OCI-LY1 (cell line): ENCODE data around the gene ACTR3.
"Not testable (repeated sequence)": the region's sequence is repeated elsewhere in the genome, so short reads cannot be mapped to it uniquely, and the experiment has no call there.

ENCODE experiments used
- H2AFZ ChIP-seq: fragments of 200-600 bp; sonication (generic), shearing (Covaris generic); 2 replicates; pipeline ENCODE4 v1.6.0; 2014; ENCODE audit warnings: antibody characterized with exemption, mild to moderate bottlenecking, low read length
- H3F3A ChIP-seq: fragments of 200-600 bp; sonication (generic), shearing (Covaris generic); 2 replicates; pipeline ENCODE4 v1.6.0; 2014; ENCODE audit warnings: mild to moderate bottlenecking, antibody characterized with exemption, low read length, moderate library complexity; ENCODE audit not compliant: insufficient read depth
- H3K27ac ChIP-seq: fragments of 200-600 bp; sonication (generic); 2 replicates; pipeline ENCODE4 v1.5.1; 2014; ENCODE audit warnings: low read length, mixed run types, mild to moderate bottlenecking, low read depth; ENCODE audit not compliant: poor library complexity, severe bottlenecking
- H3K27me3 ChIP-seq: fragments of 200-600 bp; sonication (generic); 2 replicates; pipeline ENCODE4 v1.6.0; 2014; ENCODE audit warnings: antibody characterized with exemption, mild to moderate bottlenecking, low read length, moderate library complexity; ENCODE audit not compliant: insufficient read depth
- H3K36me3 ChIP-seq: fragments of 200-600 bp; sonication (generic); 2 replicates; pipeline ENCODE4 v1.6.1; 2014; ENCODE audit warnings: mild to moderate bottlenecking, antibody characterized with exemption, low read length, moderate library complexity, mixed read lengths; ENCODE audit not compliant: insufficient read depth
- H3K4me1 ChIP-seq: fragments of 200-600 bp; sonication (generic); 2 replicates; pipeline ENCODE4 v1.5.1; 2014; ENCODE audit warnings: mild to moderate bottlenecking, low read length, moderate library complexity; ENCODE audit not compliant: insufficient read depth, severe bottlenecking
- H3K4me2 ChIP-seq: fragments of 200-600 bp; sonication (generic), shearing (Covaris generic); 2 replicates; pipeline ENCODE4 v1.6.1; 2014; ENCODE audit warnings: low read length
- H3K4me3 ChIP-seq: fragments of 200-600 bp; sonication (generic); 2 replicates; pipeline ENCODE4 v1.5.1; 2014; ENCODE audit warnings: low read length, low read depth, mild to moderate bottlenecking, mixed read lengths; ENCODE audit not compliant: poor library complexity, severe bottlenecking
- H3K79me2 ChIP-seq: fragments of 200-600 bp; shearing (Covaris generic); 2 replicates; pipeline ENCODE4 v1.6.1; 2016; ENCODE audit warnings: mixed run types, low read length, mixed read lengths; ENCODE audit not compliant: insufficient read depth
- H3K9ac ChIP-seq: fragments of 200-600 bp; sonication (generic), shearing (Covaris generic); 2 replicates; pipeline ENCODE4 v1.6.1; 2014; ENCODE audit warnings: mild to moderate bottlenecking, low read length, mixed read lengths
- H3K9me2 ChIP-seq: fragments of 200-600 bp; sonication (generic), shearing (Covaris generic); 2 replicates; pipeline ENCODE4 v1.6.1; 2014; ENCODE audit warnings: low read depth, mild to moderate bottlenecking, low read length, mixed read lengths
- H3K9me3 ChIP-seq: fragments of 200-600 bp; shearing (Covaris generic); 2 replicates; pipeline ENCODE4 v1.6.1; 2014; ENCODE audit warnings: low read length, mixed read lengths
- H4K20me1 ChIP-seq: fragments of 200-600 bp; sonication (generic), shearing (Covaris generic); 2 replicates; pipeline ENCODE4 v1.6.0; 2016; ENCODE audit warnings: mild to moderate bottlenecking, low read length; ENCODE audit not compliant: insufficient read depth
- CTCF ChIP-seq: fragments of 200-600 bp; sonication (generic), shearing (Covaris generic); IDR thresholded peaks from 2 replicates; pipeline ENCODE4 v1.5.1; 2017; ENCODE audit warnings: mild to moderate bottlenecking, antibody characterized with exemption, low read length, moderate library complexity, mixed read lengths
- EZH2 ChIP-seq: fragments of 200-600 bp; sonication (generic), shearing (Covaris generic); IDR thresholded peaks from 2 replicates; pipeline ENCODE4 v1.8.0; 2017; ENCODE audit warnings: borderline replicate concordance, mixed run types, mild to moderate bottlenecking, antibody characterized with exemption, low read length, moderate library complexity, mixed read lengths

Gene ACTR3

DNA sequence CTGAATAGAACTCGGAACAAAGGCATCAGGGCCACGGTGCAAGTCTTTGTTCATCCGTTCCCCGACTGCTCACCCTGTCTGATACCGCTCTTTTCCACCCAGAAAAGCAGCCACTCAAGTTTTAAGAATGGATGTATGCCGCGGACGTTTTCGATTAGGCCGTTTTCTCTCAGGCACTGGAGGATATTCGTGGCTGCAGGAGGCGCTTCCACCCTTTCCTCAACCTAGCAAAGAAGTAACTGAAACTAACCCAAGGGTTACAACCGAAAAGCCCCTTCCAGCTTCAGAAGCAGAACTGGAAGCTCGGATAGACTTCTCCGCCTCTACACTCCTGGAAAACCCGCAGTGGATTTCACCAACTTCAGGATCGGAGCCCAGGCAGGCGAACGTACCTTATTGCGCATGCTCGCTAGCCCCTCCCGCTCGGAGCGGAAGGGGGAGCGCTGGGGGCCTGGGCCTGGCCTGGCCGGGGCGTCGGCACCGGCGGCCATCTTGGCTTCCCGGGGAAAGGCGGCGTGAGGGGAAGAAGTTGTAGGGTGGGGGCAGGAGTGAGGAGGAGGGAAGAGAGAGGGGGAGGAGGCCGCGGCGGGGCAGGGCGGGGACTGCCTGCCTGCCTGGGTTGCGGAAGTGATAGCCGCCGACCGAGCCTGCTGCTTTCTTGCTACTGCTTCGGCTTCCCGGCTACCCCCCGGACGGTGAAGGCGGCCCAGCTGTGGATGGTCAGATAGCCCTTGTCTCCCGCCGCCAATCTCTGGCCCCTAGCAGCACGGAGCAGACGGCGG lies at the start of gene ACTR3:
TSS of gene ACTR3 (plus strand) at position 619 of the 782 bp plus-strand sequence. CDS start 191 bp downstream, outside the sequence.
- H3K36me3 ChIP-seq: peaks cover 46% of the 10 kb centered on the region; the same call in 1 of the 2 replicates
- H3F3A ChIP-seq: peaks cover 5% of the 10 kb centered on the region; the same call in 1 of the 2 replicates
- H3K4me1 ChIP-seq: peaks cover 72% of the 10 kb centered on the region
- peak within 1 kb of the TSS; percentile 90 for H3K9ac ChIP-seq
- peak within 1 kb of the TSS; percentile 88 for H3K4me2 ChIP-seq
- TF ChIP-seq EZH2: no peak
- TF ChIP-seq CTCF: no peak
- no peaks in the 10 kb centered on the region for H3K9me2 ChIP-seq
- peak within 1 kb of the TSS; percentile 94 for H3K27ac ChIP-seq
- H4K20me1 ChIP-seq: no peaks in the 10 kb centered on the region
- H3K9me3 ChIP-seq: no peaks in the 10 kb centered on the region
- H2AFZ ChIP-seq: no peak within 1 kb of the TSS
- H3K27me3 ChIP-seq: no peaks in the 10 kb centered on the region
- H3K4me3 ChIP-seq: peak within 1 kb of the TSS; percentile 82
- H3K79me2 ChIP-seq: peaks cover 65% of the 10 kb centered on the region

DNA sequence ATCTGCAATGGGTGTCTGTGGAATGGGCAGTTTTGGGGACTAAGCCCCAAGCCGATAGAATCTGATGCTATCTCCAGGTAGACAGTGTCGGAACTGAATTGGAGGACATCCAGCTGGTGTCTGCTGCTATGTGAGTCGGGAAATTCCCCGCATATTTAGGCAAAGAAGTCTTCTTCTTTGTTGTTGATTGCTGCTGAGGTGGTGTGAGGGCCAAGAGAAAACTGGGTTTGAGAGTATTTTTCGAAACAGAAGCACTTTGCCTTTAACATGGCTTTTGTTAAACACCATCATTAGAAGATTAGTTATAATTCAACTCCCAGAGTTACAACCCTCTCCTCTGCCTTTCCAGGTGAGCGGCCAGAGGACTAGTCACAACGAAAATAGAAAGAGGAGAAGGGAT lies 49.4 kb upstream of the ACTR3 start:
- Histone ChIP-seq H3K79me2 (no peaks in the 10 kb centered on the region), H3K4me3 (no peak overlapping the region), H3K27me3 (no peaks in the 10 kb centered on the region), H3K27ac (no peak overlapping the region), H4K20me1 (no peaks in the 10 kb centered on the region), H2AFZ (no peak overlapping the region), H3K9me2 (no peaks in the 10 kb centered on the region), H3F3A (no peaks in the 10 kb centered on the region), H3K9me3 (0 out of 2 replicates have a peak, but pooled peaks cover 7% of the 10 kb centered on the region), H3K4me1 (peaks cover 26% of the 10 kb centered on the region), H3K9ac (no peak overlapping the region), H3K36me3 (0 out of 2 replicates have a peak, but pooled peaks cover 2% of the 10 kb centered on the region), H3K4me2 (no peak overlapping the region)
- TF ChIP-seq CTCF: no peak
- TF ChIP-seq EZH2: no peak

DNA sequence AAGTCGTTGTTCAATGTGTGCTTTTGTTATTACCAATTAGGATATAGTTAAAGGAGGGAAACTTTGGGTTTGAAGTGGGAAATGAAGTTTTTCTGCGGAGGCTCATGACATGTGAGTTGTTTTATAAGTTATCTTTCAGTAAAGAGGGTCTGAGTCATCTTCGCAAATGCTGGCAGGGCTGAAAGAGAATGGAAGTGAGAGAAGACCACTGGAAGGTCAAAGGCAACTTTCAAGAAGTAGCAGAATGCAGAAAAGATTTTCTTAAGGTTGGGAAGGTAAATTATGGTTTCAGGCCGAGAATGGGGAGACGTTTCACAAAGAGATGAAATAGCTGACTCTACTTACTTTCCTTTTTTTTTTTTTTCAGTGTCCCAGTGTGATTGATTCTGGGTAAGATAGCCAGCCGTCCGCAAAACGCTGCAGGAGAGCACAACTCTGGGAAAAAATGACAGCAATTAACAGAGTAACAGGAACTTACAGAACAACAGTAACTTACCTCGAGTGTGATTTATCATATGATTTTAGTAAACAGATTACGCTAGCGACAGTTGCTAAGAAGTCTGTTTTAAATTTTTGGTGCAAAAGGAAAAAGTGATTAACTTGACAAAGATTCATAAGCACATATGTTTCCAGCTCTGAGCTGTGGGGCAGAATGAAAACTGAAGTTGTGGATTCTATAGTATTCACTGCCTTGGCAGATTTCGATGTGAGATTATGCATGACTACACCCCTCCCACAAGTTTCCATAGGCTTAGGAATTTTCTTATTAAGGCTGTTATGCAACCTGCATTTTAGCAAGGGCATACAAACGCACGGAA lies 46.8 kb upstream of the ACTR3 start:
- no peaks in the 10 kb centered on the region for H4K20me1 ChIP-seq
- H2AFZ ChIP-seq: no peak overlapping the region
- H3F3A ChIP-seq: no peaks in the 10 kb centered on the region
- H3K27me3 ChIP-seq: no peaks in the 10 kb centered on the region
- no peak overlapping the region for H3K9ac ChIP-seq
- no peaks in the 10 kb centered on the region for H3K79me2 ChIP-seq
- H3K4me2 ChIP-seq: no peak overlapping the region
- H3K9me2 ChIP-seq: no peaks in the 10 kb centered on the region
- peaks cover 26% of the 10 kb centered on the region for H3K4me1 ChIP-seq
- H3K9me3 ChIP-seq: peaks cover 8% of the 10 kb centered on the region; the same call in 1 of the 2 replicates
- H3K4me3 ChIP-seq: no peak overlapping the region
- H3K36me3 ChIP-seq: peaks cover 4% of the 10 kb centered on the region; the same call in 1 of the 2 replicates
- H3K27ac ChIP-seq: no peak overlapping the region
- TF ChIP-seq CTCF: no peak
- no peak for TF ChIP-seq EZH2

DNA sequence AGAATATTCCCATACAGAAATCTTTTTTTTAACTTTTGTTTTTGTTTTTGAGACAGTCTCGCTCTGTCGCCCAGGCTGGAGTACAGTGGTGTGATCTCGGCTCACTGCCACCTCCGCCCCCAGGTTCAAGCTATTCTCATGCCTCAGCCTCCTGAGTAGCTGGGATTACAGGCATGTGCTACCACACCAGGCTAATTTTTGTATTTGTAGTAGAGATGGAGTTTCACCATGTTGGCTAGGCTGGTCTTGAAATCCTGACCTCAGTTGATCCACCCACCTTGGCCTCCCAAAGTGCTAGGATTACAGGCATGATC lies 46.2 kb upstream of the ACTR3 start:
- H3K36me3 ChIP-seq, H3K27me3 ChIP-seq, H3K9me3 ChIP-seq, H3K27ac ChIP-seq, H3F3A ChIP-seq, H3K9ac ChIP-seq, H2AFZ ChIP-seq, H4K20me1 ChIP-seq, H3K4me2 ChIP-seq, H3K79me2 ChIP-seq, H3K9me2 ChIP-seq, H3K4me3 ChIP-seq: not testable (repeated sequence)
- H3K4me1 ChIP-seq: peaks cover 28% of the 10 kb centered on the region
